Measurements from ENCODE around the gene PHLPP1. TPM values are rescaled to one million over a fixed set of nuclear protein-coding genes. Genes with fewer than 3 reads are reported as not detected.
"Not testable (repeated sequence)": the region's sequence is repeated elsewhere in the genome, so short reads cannot be mapped to it uniquely, and the experiment has no call there.

The PHLPP1 gene
- total RNA-seq, 2 donors from 2014 or later = 8.6 to 20.8 TPM

GRCh38 chr18:62738639-62739038 is 23.3 kb downstream of the PHLPP1 start:
- peaks cover 46% of the 10 kb centered on the region for H3K4me1 ChIP-seq
- intact Hi-C loops (cut with DNase I) = no loop called here
- WGBS, 2 donors = 91% methylated on average over 1 of the region's 1 CpG
- H3K36me3 ChIP-seq (replicated peaks in 1 of 2; ENCODE audit: insufficient read depth in 1 of 2, low read depth in 2 of 2) = no peaks in the 10 kb centered on the region
- no peak overlapping the region for H3K27ac ChIP-seq
- H3K27me3 ChIP-seq = no peaks in the 10 kb centered on the region
- DNase-seq (no peak), ATAC-seq (no peak)
- no peak overlapping the region for H3K4me3 ChIP-seq
- H3K9me3 ChIP-seq = no peaks in the 10 kb centered on the region
- TF ChIP-seq POLR2A (IDR thresholded peaks at IDR 0.05) = no peak
- no peak for TF ChIP-seq CTCF (IDR thresholded peaks at IDR 0.05)

- Histone ChIP-seq H3K36me3 (replicated peaks in 1 of 2; ENCODE audit: insufficient read depth in 1 of 2, low read depth in 2 of 2) (no peaks in the 10 kb centered on the region), H3K4me3 (no peak overlapping the region), H3K4me1 (peaks cover 59% of the 10 kb centered on the region), H3K27me3 (no peaks in the 10 kb centered on the region), H3K9me3 (no peaks in the 10 kb centered on the region), H3K27ac (peak overlapping the region in 3 of 4 donors; percentile 74 to 84 (median 82))
- intact Hi-C loops (cut with DNase I) = no loop called here
- ATAC-seq (no peak), DNase-seq (no peak)
- 34 to 38% methylated on average over 5 of the region's 5 CpGs for WGBS, 2 donors
- TF ChIP-seq POLR2A (IDR thresholded peaks at IDR 0.05) (no peak), CTCF (IDR thresholded peaks at IDR 0.05) (no peak)
Observed at GRCh38 chr18:62739911-62740310, 24.6 kb downstream of the PHLPP1 start.

- intact Hi-C loops (cut with DNase I); ATAC-seq; DNase-seq; H3K9me3 ChIP-seq; H3K36me3 ChIP-seq (replicated peaks in 1 of 2; ENCODE audit: insufficient read depth in 1 of 2, low read depth in 2 of 2); H3K4me3 ChIP-seq; H3K27me3 ChIP-seq: not testable (repeated sequence)
- Histone ChIP-seq H3K27ac (peak overlapping the region in 3 of 4 donors; percentile 74 to 84 (median 82)), H3K4me1 (peaks cover 66% of the 10 kb centered on the region)
- 41 to 42% methylated on average over 5 of the region's 5 CpGs for WGBS, 2 donors
Observed at GRCh38 chr18:62740650-62741049, 25.3 kb downstream of the PHLPP1 start.

GRCh38 chr18:62741118-62741566 is 25.8 kb downstream of the PHLPP1 start:
- WGBS, 2 donors = 13% methylated on average over 4 of the region's 4 CpGs
- peak in 2 of 4 donors; percentile 33 to 60 for DNase-seq

GRCh38 chr18:62741584-62741983 is 26.2 kb downstream of the PHLPP1 start:
- WGBS, 2 donors = 22 to 25% methylated on average over 4 of the region's 4 CpGs
- no peaks in the 10 kb centered on the region for H3K36me3 ChIP-seq (replicated peaks in 1 of 2; ENCODE audit: insufficient read depth in 1 of 2, low read depth in 2 of 2)
- no peaks in the 10 kb centered on the region for H3K9me3 ChIP-seq
- peak overlapping the region; percentile 47 to 84 (median 78) for H3K27ac ChIP-seq
- H3K4me3 ChIP-seq = no peak overlapping the region
- no peaks in the 10 kb centered on the region for H3K27me3 ChIP-seq
- TF ChIP-seq CTCF (IDR thresholded peaks at IDR 0.05) = no peak
- TF ChIP-seq POLR2A (IDR thresholded peaks at IDR 0.05) = no peak
- DNase-seq (no peak), ATAC-seq (peak; percentile 22)
- H3K4me1 ChIP-seq = peaks cover 70% of the 10 kb centered on the region
- intact Hi-C loops (cut with DNase I) = no loop called here

More at GRCh38 chr18:62741118-62741566, 25.8 kb downstream of the PHLPP1 start:
- no peak overlapping the region for H3K4me3 ChIP-seq
- ATAC-seq = peak; percentile 73
- no peaks in the 10 kb centered on the region for H3K27me3 ChIP-seq
- H3K9me3 ChIP-seq = no peaks in the 10 kb centered on the region
- intact Hi-C loops (cut with DNase I) = no loop called here
- peaks cover 70% of the 10 kb centered on the region for H3K4me1 ChIP-seq
- no peak for TF ChIP-seq POLR2A (IDR thresholded peaks at IDR 0.05)
- peak in 1 of 7 experiments; percentile 8 for TF ChIP-seq CTCF (IDR thresholded peaks at IDR 0.05)
- H3K36me3 ChIP-seq (replicated peaks in 1 of 2; ENCODE audit: insufficient read depth in 1 of 2, low read depth in 2 of 2) = no peaks in the 10 kb centered on the region
- peak overlapping the region; percentile 47 to 84 (median 78) for H3K27ac ChIP-seq
